HL-60 (cell line): ENCODE results near the gene GFAP.

Source experiments
- POLR2AphosphoS5 ChIP-seq: IDR thresholded peaks from 2 replicates; pipeline ENCODE4 v1.6.1; 2012; ENCODE audit warnings: low read depth
- REST ChIP-seq: IDR thresholded peaks from 2 replicates; pipeline ENCODE4 v1.6.1; 2012; ENCODE audit warnings: low read depth; ENCODE audit not compliant: insufficient replicate concordance
- SPI1 ChIP-seq: IDR thresholded peaks from 2 replicates; pipeline ENCODE4 v1.6.1; 2012; ENCODE audit warnings: low read depth, mild to moderate bottlenecking, borderline replicate concordance
- TF ChIP-seq, protein P1 (sequence below): IDR thresholded peaks from one replicate; pipeline ENCODE4 v1.5.1; 2011; ENCODE audit warnings: low read length, control low read depth, inconsistent platforms; ENCODE audit not compliant: insufficient read depth

DNA sequence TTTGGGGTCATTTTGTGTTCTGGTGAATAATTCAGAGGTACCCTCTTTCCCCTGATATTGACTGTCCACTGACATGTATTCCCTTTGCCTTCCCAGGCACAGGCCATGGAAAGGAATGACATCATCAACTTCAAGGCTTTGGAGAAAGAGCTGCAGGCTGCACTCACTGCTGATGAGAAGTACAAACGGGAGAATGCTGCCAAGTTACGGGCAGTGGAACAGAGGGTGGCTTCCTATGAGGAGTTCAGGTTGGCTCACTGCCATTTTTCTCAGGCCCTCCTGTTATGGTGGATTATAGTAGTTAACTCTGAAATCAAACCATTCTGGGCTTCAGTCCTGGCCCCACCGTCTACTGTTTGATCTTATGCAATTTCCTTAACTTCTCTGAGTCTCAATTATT lies 14.4 kb downstream of the GFAP start:
- TF ChIP-seq, protein P1, sequence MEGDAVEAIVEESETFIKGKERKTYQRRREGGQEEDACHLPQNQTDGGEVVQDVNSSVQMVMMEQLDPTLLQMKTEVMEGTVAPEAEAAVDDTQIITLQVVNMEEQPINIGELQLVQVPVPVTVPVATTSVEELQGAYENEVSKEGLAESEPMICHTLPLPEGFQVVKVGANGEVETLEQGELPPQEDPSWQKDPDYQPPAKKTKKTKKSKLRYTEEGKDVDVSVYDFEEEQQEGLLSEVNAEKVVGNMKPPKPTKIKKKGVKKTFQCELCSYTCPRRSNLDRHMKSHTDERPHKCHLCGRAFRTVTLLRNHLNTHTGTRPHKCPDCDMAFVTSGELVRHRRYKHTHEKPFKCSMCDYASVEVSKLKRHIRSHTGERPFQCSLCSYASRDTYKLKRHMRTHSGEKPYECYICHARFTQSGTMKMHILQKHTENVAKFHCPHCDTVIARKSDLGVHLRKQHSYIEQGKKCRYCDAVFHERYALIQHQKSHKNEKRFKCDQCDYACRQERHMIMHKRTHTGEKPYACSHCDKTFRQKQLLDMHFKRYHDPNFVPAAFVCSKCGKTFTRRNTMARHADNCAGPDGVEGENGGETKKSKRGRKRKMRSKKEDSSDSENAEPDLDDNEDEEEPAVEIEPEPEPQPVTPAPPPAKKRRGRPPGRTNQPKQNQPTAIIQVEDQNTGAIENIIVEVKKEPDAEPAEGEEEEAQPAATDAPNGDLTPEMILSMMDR: no peak
- no peak for TF ChIP-seq POLR2AphosphoS5
- no peak for TF ChIP-seq SPI1
- no peak for TF ChIP-seq REST
